ENCODE results near the gene DGKZ. TPM values are rescaled to one million over a fixed set of nuclear protein-coding genes. Genes with fewer than 3 reads are reported as not detected.

Gene DGKZ
- polyA plus RNA-seq, 2 of the 4 experiments (the other 2 are of a cell fraction), result 12.8 to 28.4 TPM

DNA sequence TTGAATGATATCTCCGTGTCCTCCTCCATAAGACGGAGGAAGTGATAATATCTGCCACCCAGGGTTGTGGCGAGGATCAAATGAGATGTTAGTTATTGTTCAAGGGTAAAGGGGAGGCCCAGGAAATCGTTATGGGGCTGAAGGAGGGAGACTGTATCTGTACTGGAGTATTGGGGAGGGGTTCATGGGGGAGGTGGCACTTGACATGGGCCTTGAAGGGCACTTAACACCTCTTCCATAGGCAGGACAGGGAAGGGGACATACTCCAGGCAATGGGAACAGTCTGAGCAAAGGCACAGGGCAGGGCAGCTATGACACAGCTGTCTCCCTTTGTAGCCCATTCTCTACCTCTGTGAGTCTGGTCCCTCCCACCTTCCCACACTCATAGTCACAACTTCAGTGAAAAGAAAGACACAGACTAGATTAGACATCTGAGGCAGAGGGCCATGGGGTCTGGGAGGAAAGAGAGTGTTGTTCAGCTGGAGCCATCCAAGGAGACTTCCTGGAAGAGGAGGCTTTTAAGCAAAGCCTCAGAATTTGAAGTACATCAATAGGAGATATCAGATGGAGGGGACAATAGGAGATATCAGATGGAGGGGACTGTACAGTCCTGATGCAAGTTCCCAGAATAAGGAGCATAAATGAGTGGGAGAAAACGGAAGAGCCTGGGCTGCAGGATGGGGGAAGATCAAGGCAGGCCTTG lies 15.8 kb upstream of the DGKZ start:
- 75% methylated on average over 5 of the region's 5 CpGs for WGBS (ENCODE audit: missing lambda C conversion rate)
- H3K9me3 ChIP-seq, result no peaks in the 10 kb centered on the region
- ChIA-PET POLR2A (no interaction called here), CTCF (interaction anchor here (1.0 to 4.1 kb wide), 10 partner anchors 11 to 206 kb away, joined by 3 to 27 read pairs (median 6); partner anchors contain the start of genes CHRM4 and DGKZ)
- FAIRE-seq (no peak), DNase-seq (ENCODE audit: low read depth in 1 of 2, low spot score in 1 of 2) (no peak), ATAC-seq (no peak)
- H3K27ac ChIP-seq, result no peak overlapping the region
- H3K4me3 ChIP-seq, result no peak overlapping the region
- TF ChIP-seq NPAS2 (CRISPR knock-in tag; IDR thresholded peaks at IDR 0.05; ENCODE audit: borderline replicate concordance) (no peak), CBX8 (IDR thresholded peaks at IDR 0.05) (no peak), FOXS1 (CRISPR knock-in tag; IDR thresholded peaks at IDR 0.05) (no peak), CHD2 (IDR thresholded peaks at IDR 0.05; ENCODE audit: low read length, partially characterized antibody) (no peak), MYC (IDR thresholded peaks at IDR 0.05; ENCODE audit: borderline replicate concordance, low read length) (no peak), FOSL2 (IDR thresholded peaks at IDR 0.05) (no peak), FOSL2 (CRISPR knock-in tag; IDR thresholded peaks at IDR 0.05) (no peak), ZFP36 (IDR thresholded peaks at IDR 0.05; ENCODE audit: borderline replicate concordance, partially characterized antibody) (peak; percentile 83), RFX5 (IDR thresholded peaks at IDR 0.05) (no peak), HMGXB4 (CRISPR knock-in tag; IDR thresholded peaks at IDR 0.05; ENCODE audit: borderline replicate concordance) (no peak)
- H3K4me2 ChIP-seq, result no peak overlapping the region
- no peaks in the 10 kb centered on the region for H3K4me1 ChIP-seq

- no peak for TF ChIP-seq FOSB (CRISPR knock-in tag; IDR thresholded peaks at IDR 0.05)
- no peak for TF ChIP-seq BHLHE40 (IDR thresholded peaks at IDR 0.05; ENCODE audit: low read depth, low read length)
- TF ChIP-seq CHD2 (IDR thresholded peaks at IDR 0.05; ENCODE audit: low read length, partially characterized antibody), result no peak
- FAIRE-seq (no peak), ATAC-seq (no peak), DNase-seq (ENCODE audit: low read depth in 1 of 2, low spot score in 1 of 2) (no peak)
- Histone ChIP-seq H3K4me2 (no peak overlapping the region), H3K4me1 (no peaks in the 10 kb centered on the region), H3K27ac (no peak overlapping the region), H3K9me3 (no peaks in the 10 kb centered on the region), H3K4me3 (no peak overlapping the region)
- ChIA-PET POLR2A (no interaction called here), CTCF (interaction anchor here (0.8 to 3.3 kb wide), 6 partner anchors 10 to 337 kb away, joined by 3 to 23 read pairs (median 4); no protein-coding TSS in a partner anchor)
- 85% methylated on average over 7 of the region's 8 CpGs for WGBS (ENCODE audit: missing lambda C conversion rate)
These were observed 15.1 kb upstream of the DGKZ start for GRCh38 chr11:46332093-46332567.

- H3K4me3 ChIP-seq, result peak overlapping the region; percentile 28; the same call in 1 of the 3 replicates
- DNase-seq (ENCODE audit: low read depth in 1 of 2, low spot score in 1 of 2) (no peak), FAIRE-seq (no peak), ATAC-seq (peak in 1 of 2 experiments; percentile 45; a peak in 2 of 6 replicates)
- 57% methylated on average over 28 of the region's 99 CpGs for WGBS (ENCODE audit: missing lambda C conversion rate)
- CTCF ChIA-PET, result interaction anchor here (0.8 to 1.5 kb wide), 9 partner anchors 10 to 338 kb away, joined by 3 to 6 read pairs (median 4); no protein-coding TSS in a partner anchor
- POLR2A ChIA-PET, result no interaction called here
- no peaks in the 10 kb centered on the region for H3K4me1 ChIP-seq
- peak overlapping the region; percentile 73 for H3K4me2 ChIP-seq
- peak overlapping the region in 1 of 2 experiments; percentile 30; a peak in 2 of 6 replicates for H3K27ac ChIP-seq
- no peaks in the 10 kb centered on the region for H3K9me3 ChIP-seq
- TF ChIP-seq HEYL (CRISPR knock-in tag; IDR thresholded peaks at IDR 0.05) (no peak), ELK1 (IDR thresholded peaks at IDR 0.05; ENCODE audit: low read depth, low read length) (no peak), RNF2 (IDR thresholded peaks at IDR 0.05; ENCODE audit: borderline replicate concordance, low read depth) (no peak), NFE2L2 (conservative IDR thresholded peaks at IDR 0.05; ENCODE audit: low read length) (no peak), ZSCAN20 (CRISPR knock-in tag; IDR thresholded peaks at IDR 0.05) (no peak), NPAS2 (CRISPR knock-in tag; IDR thresholded peaks at IDR 0.05; ENCODE audit: borderline replicate concordance) (no peak), FOSL2 (IDR thresholded peaks at IDR 0.05) (no peak), FOSL2 (CRISPR knock-in tag; IDR thresholded peaks at IDR 0.05) (no peak), HOXB5 (CRISPR knock-in tag; IDR thresholded peaks at IDR 0.05) (no peak), REST (IDR thresholded peaks at IDR 0.05) (no peak), HOXB13 (CRISPR knock-in tag; IDR thresholded peaks at IDR 0.05; ENCODE audit: low read depth) (no peak), TP53 (CRISPR knock-in tag; IDR thresholded peaks at IDR 0.05) (no peak)
- TF ChIP-seq, protein P1, sequence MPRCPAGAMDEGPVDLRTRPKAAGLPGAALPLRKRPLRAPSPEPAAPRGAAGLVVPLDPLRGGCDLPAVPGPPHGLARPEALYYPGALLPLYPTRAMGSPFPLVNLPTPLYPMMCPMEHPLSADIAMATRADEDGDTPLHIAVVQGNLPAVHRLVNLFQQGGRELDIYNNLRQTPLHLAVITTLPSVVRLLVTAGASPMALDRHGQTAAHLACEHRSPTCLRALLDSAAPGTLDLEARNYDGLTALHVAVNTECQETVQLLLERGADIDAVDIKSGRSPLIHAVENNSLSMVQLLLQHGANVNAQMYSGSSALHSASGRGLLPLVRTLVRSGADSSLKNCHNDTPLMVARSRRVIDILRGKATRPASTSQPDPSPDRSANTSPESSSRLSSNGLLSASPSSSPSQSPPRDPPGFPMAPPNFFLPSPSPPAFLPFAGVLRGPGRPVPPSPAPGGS (IDR thresholded peaks at IDR 0.05), result no peak
These were observed 14.5 kb upstream of the DGKZ start for GRCh38 chr11:46332568-46333393.
